K562 (cell line): ENCODE results near the gene FASTK. TPM values are rescaled to one million over a fixed set of nuclear protein-coding genes. Genes with fewer than 3 reads are reported as not detected.
A peak's percentile ranks its signal among the peaks of the same experiment; 100 is the strongest.

Source experiments
- CBX2 ChIP-seq: fragments of 200-600 bp; sonication (generic); IDR thresholded peaks from one replicate; pipeline ENCODE4 v1.6.1; 2012; ENCODE audit warnings: mild to moderate bottlenecking, low read length, inconsistent platforms; ENCODE audit not compliant: insufficient read depth, poor library complexity, severe bottlenecking
- EWSR1 ChIP-seq: fragments of 450-650 bp; IDR thresholded peaks from 2 replicates; pipeline ENCODE4 v1.6.1; 2018; ENCODE audit warnings: borderline replicate concordance, mild to moderate bottlenecking, low read depth, moderate library complexity; ENCODE audit not compliant: partially characterized antibody
- GABPB1 ChIP-seq: sonication (generic); formaldehyde crosslinking; IDR thresholded peaks from 2 replicates; pipeline ENCODE4 v1.8.0; 2022; ENCODE audit warnings: mild to moderate bottlenecking, missing genetic modification reagents
- GTF2A2 ChIP-seq: IDR thresholded peaks from 2 replicates; pipeline ENCODE4 v1.6.1; 2016; ENCODE audit warnings: mild to moderate bottlenecking, missing genetic modification characterization, missing compliant biosample characterization
- NBN ChIP-seq: fragments of 450-650 bp; IDR thresholded peaks from 2 replicates; pipeline ENCODE4 v1.6.1; 2016; ENCODE audit warnings: low read depth, mild to moderate bottlenecking
- NFATC3 ChIP-seq: fragments of 450-650 bp; IDR thresholded peaks from 2 replicates; pipeline ENCODE4 v1.6.1; 2017; ENCODE audit warnings: mild to moderate bottlenecking
- PHF20 ChIP-seq: fragments of 450-650 bp; IDR thresholded peaks from 2 replicates; pipeline ENCODE4 v1.6.1; 2018; ENCODE audit not compliant: partially characterized antibody
- RAD21 ChIP-seq, 2 experiments: fragments of 250-450 bp in 1 of 2; fragments of 450-650 bp in 1 of 2; sonication (Bioruptor Pico) in 1 of 2; formaldehyde crosslinking in 1 of 2; IDR thresholded peaks in 1 of 2; conservative IDR thresholded peaks in 1 of 2; 2 replicates each; pipeline versions ENCODE4 v1.4.0 to v1.8.0; 2020 to 2022; ENCODE audit warnings: mild to moderate bottlenecking in 2 of 2, moderate library complexity in 1 of 2
- SMARCE1 ChIP-seq: fragments of 450-650 bp; IDR thresholded peaks from 2 replicates; pipeline ENCODE4 v1.7.1; 2016; ENCODE audit warnings: mild to moderate bottlenecking
- SP1 ChIP-seq: sonication (generic); formaldehyde crosslinking; IDR thresholded peaks from 2 replicates; pipeline ENCODE4 v1.8.1; 2022; ENCODE audit warnings: mild to moderate bottlenecking, missing genetic modification reagents
- ZZZ3 ChIP-seq: fragments of 450-650 bp; IDR thresholded peaks from 2 replicates; pipeline ENCODE4 v1.6.1; 2016; ENCODE audit warnings: antibody characterized with exemption, mild to moderate bottlenecking, moderate library complexity
- polyA plus RNA-seq, 8 experiments: library from polyadenylated mRNA; depleted of rRNA in 4 of 8; stranded (reverse) in 5 of 8; unstranded in 3 of 8; fragments of >200 nt; fragmentation: Nextera tagmentation in 2 of 8; fragmentation: Illumina TruSeq in 1 of 8; extraction: Ambion mirVana in 2 of 8; extraction: Trizol in 1 of 8; gene quantifications; 2 replicates each; pipeline versions ENCODE4 v1.2.1 to v1.2.3, GENCODE V29; 2011 to 2014; ENCODE audit warnings: inconsistent platforms in 1 of 8, missing spikeins in 1 of 8
- total RNA-seq, 7 experiments: library from RNA; depleted of rRNA in 6 of 7; stranded (reverse); fragments of >200 nt in 6 of 7; fragmentation: Illumina TruSeq in 2 of 7; extraction: Trizol in 2 of 7; gene quantifications; 2 replicates each; pipeline versions ENCODE4 v1.2.1 to v1.2.3, GENCODE V29; 2011 to 2021; ENCODE audit warnings: low replicate concordance in 1 of 7
- TF ChIP-seq, protein P1 (sequence below): fragments of 250-450 bp; sonication (Bioruptor Pico); IDR thresholded peaks from 2 replicates; pipeline ENCODE4 v1.5.0; 2021; ENCODE audit warnings: mild to moderate bottlenecking, moderate library complexity
- TF ChIP-seq, protein P2 (sequence below), 2 experiments: IDR thresholded peaks; 2 replicates each; pipeline ENCODE4 v1.6.1; 2012; ENCODE audit warnings: improper control_type of control experiment in 2 of 2, low read depth in 2 of 2, low read length in 2 of 2, borderline replicate concordance in 1 of 2
- TF ChIP-seq, protein P3 (sequence below): sonication (generic); IDR thresholded peaks from 2 replicates; pipeline ENCODE4 v1.6.1; 2016
- TF ChIP-seq, protein P4 (sequence below): fragments of 250-450 bp; sonication (Bioruptor Pico); IDR thresholded peaks from 2 replicates; pipeline ENCODE4 v1.5.0; 2021
- TF ChIP-seq, protein P5 (sequence below): fragments of 250-450 bp; sonication (Bioruptor Pico); IDR thresholded peaks from 2 replicates; pipeline ENCODE4 v1.4.0; 2020; ENCODE audit warnings: mild to moderate bottlenecking, moderate library complexity

The FASTK gene
- total and polyA plus RNA-seq, 9 of the 15 experiments (the other 6 are each of a cell fraction or from before 2014, with no cell fraction given), result 0.51 to 150 (median 48.2) TPM

DNA sequence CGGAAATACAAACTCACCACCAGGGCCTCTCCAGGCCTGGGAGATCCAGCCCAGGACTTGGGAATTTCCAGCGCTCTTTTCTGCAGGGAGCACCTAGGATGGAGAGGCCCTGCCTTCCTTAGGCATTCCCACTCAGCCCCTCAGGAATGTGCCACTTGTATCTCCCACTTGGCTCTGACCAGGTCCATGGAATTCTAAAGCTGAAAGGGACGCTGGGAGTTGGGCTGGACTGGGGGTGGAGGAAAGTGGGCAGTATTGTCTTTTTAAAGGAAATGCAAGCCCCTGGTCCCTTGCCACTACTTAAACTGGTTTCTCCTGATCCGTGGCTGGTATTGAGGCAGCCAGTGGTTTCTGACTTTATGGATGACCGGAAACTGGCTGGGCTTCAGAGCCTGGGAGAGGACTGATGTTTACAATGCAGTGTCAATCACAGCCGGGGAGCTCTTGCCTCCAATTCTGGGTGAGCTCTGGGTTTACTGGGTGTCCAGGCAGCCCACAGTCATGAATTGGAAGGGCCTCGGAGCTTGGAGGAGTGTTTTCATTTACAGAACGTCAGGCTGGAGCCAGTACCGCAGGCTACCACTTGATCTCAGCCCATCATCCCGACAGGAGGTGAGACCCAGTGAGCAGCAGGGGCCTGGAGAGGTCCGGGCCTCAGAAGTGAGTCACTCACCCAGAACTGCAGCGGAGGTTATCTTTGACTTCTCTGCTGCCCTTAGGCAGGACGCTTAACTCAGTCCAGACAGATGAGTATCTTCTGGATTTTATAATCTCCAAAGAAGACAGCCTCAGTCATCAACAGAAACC, 32.9 kb upstream of the FASTK start (continued):
- TF ChIP-seq, protein P1, sequence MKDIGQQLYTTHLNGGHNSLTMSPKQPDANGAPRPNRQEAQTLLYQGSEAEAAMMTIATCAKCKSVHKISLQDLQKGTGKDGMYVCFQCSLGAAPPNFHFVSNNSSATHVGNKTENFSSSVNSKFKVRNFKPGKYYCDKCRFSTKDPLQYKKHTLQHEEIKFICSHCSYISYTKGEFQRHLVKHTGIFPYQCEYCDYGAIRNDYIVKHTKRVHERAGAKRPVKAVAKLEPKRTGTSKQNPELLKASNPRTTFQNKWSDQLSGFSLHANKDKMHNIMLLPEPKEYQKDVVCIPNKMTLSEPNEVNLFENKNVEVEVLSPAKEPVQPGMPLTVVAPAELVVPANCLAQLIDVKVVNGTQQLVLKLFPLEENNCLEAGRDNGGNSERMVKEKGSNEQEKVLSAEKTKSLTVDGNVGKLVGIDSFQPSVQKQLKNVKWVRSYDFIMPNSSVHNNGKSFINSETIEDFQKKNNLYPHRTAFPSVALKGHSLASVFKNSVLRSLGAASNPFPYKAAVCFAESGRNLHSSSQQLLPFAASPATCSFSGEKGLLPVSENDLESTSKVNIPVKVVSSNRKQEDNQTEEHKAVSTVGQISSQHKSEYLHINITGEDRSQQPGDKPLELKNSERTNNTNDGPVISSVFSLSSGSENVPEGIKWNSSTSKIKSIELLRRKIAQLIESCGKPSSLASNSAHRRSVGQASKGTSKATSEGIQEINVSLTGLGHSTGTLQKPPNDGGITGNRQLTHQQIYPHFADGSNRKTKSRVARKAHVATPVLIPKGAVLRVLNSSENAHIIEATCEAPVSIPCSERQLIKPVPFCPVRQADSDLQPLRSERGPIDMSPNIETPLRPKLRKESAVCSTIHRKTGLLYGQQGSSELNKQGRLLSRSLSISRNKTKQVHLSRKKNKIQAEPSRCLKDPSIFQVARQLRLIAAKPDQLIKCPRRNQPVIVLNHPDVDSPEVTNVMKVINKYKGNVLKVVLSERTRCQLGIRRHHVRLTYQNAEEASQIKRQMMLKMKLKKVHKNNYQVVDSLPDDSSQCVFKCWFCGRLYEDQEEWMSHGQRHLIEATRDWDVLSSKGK (CRISPR knock-in tag), result no peak
- no peak for TF ChIP-seq PHF20
- TF ChIP-seq CBX2, result no peak
- TF ChIP-seq, protein P2, sequence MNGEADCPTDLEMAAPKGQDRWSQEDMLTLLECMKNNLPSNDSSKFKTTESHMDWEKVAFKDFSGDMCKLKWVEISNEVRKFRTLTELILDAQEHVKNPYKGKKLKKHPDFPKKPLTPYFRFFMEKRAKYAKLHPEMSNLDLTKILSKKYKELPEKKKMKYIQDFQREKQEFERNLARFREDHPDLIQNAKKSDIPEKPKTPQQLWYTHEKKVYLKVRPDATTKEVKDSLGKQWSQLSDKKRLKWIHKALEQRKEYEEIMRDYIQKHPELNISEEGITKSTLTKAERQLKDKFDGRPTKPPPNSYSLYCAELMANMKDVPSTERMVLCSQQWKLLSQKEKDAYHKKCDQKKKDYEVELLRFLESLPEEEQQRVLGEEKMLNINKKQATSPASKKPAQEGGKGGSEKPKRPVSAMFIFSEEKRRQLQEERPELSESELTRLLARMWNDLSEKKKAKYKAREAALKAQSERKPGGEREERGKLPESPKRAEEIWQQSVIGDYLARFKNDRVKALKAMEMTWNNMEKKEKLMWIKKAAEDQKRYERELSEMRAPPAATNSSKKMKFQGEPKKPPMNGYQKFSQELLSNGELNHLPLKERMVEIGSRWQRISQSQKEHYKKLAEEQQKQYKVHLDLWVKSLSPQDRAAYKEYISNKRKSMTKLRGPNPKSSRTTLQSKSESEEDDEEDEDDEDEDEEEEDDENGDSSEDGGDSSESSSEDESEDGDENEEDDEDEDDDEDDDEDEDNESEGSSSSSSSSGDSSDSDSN (IDR thresholded peaks at IDR 0.05; ENCODE audit: borderline replicate concordance in 1 of 2, low read depth in 2 of 2, low read length in 2 of 2), result peak; percentile 52 to 82; a peak in 3 of 4 replicates
- TF ChIP-seq, protein P3, sequence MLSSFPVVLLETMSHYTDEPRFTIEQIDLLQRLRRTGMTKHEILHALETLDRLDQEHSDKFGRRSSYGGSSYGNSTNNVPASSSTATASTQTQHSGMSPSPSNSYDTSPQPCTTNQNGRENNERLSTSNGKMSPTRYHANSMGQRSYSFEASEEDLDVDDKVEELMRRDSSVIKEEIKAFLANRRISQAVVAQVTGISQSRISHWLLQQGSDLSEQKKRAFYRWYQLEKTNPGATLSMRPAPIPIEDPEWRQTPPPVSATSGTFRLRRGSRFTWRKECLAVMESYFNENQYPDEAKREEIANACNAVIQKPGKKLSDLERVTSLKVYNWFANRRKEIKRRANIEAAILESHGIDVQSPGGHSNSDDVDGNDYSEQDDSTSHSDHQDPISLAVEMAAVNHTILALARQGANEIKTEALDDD, result peak; percentile 94
- TF ChIP-seq, protein P4, sequence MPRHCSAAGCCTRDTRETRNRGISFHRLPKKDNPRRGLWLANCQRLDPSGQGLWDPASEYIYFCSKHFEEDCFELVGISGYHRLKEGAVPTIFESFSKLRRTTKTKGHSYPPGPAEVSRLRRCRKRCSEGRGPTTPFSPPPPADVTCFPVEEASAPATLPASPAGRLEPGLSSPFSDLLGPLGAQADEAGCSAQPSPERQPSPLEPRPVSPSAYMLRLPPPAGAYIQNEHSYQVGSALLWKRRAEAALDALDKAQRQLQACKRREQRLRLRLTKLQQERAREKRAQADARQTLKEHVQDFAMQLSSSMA, result no peak
- TF ChIP-seq NBN, result no peak
- peak; percentile 16; the same call in 1 of the 2 replicates for TF ChIP-seq SP1 (CRISPR knock-in tag)
- TF ChIP-seq NFATC3, result no peak
- TF ChIP-seq GABPB1 (CRISPR knock-in tag), result no peak
- TF ChIP-seq, protein P5, sequence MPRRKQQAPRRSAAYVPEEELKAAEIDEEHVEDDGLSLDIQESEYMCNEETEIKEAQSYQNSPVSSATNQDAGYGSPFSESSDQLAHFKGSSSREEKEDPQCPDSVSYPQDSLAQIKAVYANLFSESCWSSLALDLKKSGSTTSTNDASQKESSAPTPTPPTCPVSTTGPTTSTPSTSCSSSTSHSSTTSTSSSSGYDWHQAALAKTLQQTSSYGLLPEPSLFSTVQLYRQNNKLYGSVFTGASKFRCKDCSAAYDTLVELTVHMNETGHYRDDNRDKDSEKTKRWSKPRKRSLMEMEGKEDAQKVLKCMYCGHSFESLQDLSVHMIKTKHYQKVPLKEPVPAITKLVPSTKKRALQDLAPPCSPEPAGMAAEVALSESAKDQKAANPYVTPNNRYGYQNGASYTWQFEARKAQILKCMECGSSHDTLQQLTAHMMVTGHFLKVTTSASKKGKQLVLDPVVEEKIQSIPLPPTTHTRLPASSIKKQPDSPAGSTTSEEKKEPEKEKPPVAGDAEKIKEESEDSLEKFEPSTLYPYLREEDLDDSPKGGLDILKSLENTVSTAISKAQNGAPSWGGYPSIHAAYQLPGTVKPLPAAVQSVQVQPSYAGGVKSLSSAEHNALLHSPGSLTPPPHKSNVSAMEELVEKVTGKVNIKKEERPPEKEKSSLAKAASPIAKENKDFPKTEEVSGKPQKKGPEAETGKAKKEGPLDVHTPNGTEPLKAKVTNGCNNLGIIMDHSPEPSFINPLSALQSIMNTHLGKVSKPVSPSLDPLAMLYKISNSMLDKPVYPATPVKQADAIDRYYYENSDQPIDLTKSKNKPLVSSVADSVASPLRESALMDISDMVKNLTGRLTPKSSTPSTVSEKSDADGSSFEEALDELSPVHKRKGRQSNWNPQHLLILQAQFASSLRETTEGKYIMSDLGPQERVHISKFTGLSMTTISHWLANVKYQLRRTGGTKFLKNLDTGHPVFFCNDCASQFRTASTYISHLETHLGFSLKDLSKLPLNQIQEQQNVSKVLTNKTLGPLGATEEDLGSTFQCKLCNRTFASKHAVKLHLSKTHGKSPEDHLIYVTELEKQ (CRISPR knock-in tag), result no peak
- TF ChIP-seq EWSR1, result no peak
- no peak for TF ChIP-seq GTF2A2 (tag)
- TF ChIP-seq RAD21 (CRISPR knock-in tag; conservative IDR thresholded peaks at IDR 0.05 in 1 of 2, IDR thresholded peaks at IDR 0.05 in 1 of 2), result no peak
- peak; percentile 61; the same call in 1 of the 2 replicates for TF ChIP-seq SMARCE1
- TF ChIP-seq ZZZ3, result no peak
